WI38 (cell line): ENCODE results near the gene ZSCAN5A.
"Not testable (repeated sequence)": the region's sequence is repeated elsewhere in the genome, so short reads cannot be mapped to it uniquely, and the experiment has no call there.

Experiments used
- H3K4me3 ChIP-seq: 2 replicates; pipeline ENCODE4 v1.5.1; 2011; ENCODE audit warnings: low read depth, mild to moderate bottlenecking, control low read depth, low read length
- CTCF ChIP-seq: IDR thresholded peaks from 2 replicates; pipeline ENCODE4 v1.5.1; 2012; ENCODE audit warnings: low read depth, mild to moderate bottlenecking, control low read depth, low read length

The ZSCAN5A gene

GRCh38 chr19:56347163-56347778, 32.6 kb upstream of the ZSCAN5A start:
- H3K4me3 ChIP-seq: no peak overlapping the region
- TF ChIP-seq CTCF: no peak

DNA sequence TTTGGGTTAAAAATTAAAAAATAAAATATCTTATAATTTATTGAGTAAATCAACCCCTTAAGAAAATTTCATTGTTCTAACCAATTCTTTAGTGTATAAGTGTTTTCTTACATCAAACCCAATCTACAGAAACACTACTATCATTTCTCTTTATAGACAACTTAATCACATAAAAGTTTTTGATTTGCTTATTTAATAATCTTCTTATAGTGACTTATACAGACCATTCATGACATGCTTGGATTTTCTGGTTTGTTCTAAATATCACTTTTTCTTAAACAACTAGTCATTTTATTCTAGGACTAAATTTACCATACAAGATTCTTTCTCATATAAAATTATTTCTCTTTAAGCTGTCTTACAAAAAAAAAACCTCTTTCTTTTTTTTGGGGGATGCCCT, 27.3 kb upstream of the ZSCAN5A start:
- H3K4me3 ChIP-seq: no peak overlapping the region
- TF ChIP-seq CTCF: no peak

GRCh38 chr19:56339031-56339430, 24.4 kb upstream of the ZSCAN5A start:
- not testable (repeated sequence) for H3K4me3 ChIP-seq

GRCh38 chr19:56337077-56337476, 22.4 kb upstream of the ZSCAN5A start:
- H3K4me3 ChIP-seq: not testable (repeated sequence)

DNA sequence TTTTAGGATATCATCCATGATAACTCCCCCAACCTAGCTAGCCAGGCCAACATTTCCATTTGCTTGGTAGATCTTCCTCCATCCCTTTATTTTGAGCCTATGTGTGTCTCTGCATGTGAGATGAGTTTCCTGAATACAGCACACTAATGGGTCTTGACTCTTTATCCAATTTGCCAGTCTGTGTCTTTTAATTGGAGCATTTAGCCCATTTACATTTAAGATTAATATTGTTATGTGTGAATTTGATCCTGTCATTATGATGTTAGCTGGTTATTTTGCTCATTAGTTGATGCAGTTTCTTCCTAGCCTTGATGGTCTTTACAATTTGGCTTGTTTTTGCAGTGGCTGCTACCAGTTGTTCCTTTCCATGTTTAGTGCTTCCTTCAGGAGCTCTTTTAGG, 20.7 kb upstream of the ZSCAN5A start:
- not testable (repeated sequence) for H3K4me3 ChIP-seq

- H3K4me3 ChIP-seq: no peak overlapping the region
- TF ChIP-seq CTCF: peak; percentile 58
Observed at GRCh38 chr19:56333506-56333905, 18.9 kb upstream of the ZSCAN5A start.

DNA sequence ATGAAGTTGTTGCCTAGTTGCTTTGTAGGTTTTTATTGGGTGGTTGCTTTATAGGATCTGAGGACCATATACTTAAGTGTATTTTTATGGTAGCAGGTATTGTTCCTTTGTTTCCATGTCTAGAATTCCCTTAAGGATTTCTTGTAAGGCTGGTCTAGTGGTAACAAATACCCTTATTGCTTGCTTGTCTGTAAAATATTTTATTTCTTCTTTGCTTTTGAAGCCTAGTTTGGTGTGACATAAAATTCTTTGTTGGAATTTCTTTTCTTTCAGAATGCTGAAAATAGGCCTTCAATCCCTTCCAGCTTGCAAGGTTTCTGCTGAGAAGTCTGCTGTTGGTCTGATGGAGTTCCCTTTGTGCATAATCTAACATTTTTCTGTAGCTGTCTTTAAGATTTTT, 18.1 kb upstream of the ZSCAN5A start:
- no peak for TF ChIP-seq CTCF
- H3K4me3 ChIP-seq: no peak overlapping the region

- no peak for TF ChIP-seq CTCF
- H3K4me3 ChIP-seq: no peak overlapping the region
Observed at GRCh38 chr19:56324436-56324835, 9.8 kb upstream of the ZSCAN5A start.

DNA sequence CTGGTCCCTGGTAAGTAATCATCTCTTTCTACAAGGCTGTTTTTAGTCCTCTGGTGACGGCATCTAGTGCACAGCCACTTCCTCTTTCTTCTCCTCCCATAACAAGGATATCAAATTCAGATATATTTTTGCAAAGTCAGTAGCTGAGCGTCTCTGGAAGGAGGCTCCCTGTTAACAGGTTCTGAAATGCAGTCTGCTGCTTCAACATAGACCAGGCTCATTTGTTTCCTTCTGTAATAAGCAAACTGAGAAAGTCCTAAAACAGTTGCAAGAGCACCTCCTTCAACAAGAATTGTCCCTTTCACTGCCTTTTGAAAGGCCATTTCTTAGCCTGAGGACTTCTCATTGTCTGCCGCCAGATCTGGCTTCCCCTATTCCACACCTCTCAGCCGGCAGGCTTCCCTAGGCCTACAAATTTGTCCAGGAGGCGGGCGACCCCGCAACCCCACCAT, 7.4 kb upstream of the ZSCAN5A start:
- TF ChIP-seq CTCF: no peak
- no peak overlapping the region for H3K4me3 ChIP-seq
